Measurements from ENCODE around the gene SERPINI2.

Gene SERPINI2, protein sequence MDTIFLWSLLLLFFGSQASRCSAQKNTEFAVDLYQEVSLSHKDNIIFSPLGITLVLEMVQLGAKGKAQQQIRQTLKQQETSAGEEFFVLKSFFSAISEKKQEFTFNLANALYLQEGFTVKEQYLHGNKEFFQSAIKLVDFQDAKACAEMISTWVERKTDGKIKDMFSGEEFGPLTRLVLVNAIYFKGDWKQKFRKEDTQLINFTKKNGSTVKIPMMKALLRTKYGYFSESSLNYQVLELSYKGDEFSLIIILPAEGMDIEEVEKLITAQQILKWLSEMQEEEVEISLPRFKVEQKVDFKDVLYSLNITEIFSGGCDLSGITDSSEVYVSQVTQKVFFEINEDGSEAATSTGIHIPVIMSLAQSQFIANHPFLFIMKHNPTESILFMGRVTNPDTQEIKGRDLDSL

DNA sequence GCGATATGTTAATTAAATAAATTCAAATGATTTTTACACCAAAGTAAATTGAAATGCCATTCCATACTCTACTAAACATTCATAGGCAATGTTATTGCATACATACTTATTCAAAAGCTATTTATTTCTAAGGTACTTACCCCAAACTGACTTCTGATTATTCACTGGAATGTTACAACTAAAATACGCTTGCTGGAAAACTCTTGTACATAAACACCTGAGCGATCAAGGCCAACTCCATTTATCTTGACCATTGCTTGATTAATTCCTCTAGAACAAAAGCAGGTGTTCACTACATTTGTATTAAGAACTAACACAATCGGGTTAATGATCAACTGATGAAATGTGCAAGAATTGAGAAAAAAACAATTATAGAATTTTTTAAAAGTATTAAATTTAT lies at the start of gene SERPINI2:
TSS of gene SERPINI2 (minus strand) at position 180 of the 400 bp plus-strand sequence. CDS start 2,208 bp downstream, outside the sequence.
- Histone ChIP-seq H3K27ac (ENCODE audit: low read depth, low read length) (no peak within 1 kb of the TSS), H3K9ac (ENCODE audit: low read length) (no peak within 1 kb of the TSS), H3K4me1 (ENCODE audit: insufficient read depth, low read length) (no peaks in the 10 kb centered on the region), H3K27me3 (ENCODE audit: control insufficient read depth in 1 of 2, insufficient read depth in 2 of 2, low read length in 2 of 2) (no peaks in the 10 kb centered on the region), H3K4me3 (ENCODE audit: low read depth in 1 of 2, low read length in 2 of 2) (no peak within 1 kb of the TSS), H3K9me3 (ENCODE audit: low read length) (no peaks in the 10 kb centered on the region), H3K36me3 (ENCODE audit: insufficient read depth, low read length) (no peaks in the 10 kb centered on the region)

DNA sequence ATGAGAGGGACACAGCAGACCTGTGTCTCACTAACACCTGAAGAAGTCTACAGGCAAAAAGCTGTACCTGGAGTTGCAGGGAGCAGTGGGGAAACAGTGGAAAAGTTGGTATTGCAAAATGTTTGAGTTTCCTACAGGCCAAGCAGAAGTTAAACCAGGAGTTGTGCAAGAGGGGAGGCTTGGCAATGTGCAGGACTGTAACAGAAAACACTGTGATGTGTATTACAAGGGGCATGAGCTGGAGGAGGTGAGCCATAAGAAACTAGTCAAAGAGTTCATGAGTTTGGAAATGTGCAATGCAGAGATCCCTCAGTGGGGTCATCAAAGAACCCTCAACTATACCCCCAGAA lies 47.1 kb upstream of the SERPINI2 start:
- H3K9me3 ChIP-seq (ENCODE audit: low read length) = no peaks in the 10 kb centered on the region
- H3K9ac ChIP-seq (ENCODE audit: low read length) = no peak overlapping the region
- no peaks in the 10 kb centered on the region for H3K4me1 ChIP-seq (ENCODE audit: insufficient read depth, low read length)
- H3K27me3 ChIP-seq (ENCODE audit: control insufficient read depth in 1 of 2, insufficient read depth in 2 of 2, low read length in 2 of 2) = no peaks in the 10 kb centered on the region
- no peaks in the 10 kb centered on the region for H3K36me3 ChIP-seq (ENCODE audit: insufficient read depth, low read length)
- no peak overlapping the region for H3K4me3 ChIP-seq (ENCODE audit: low read depth in 1 of 2, low read length in 2 of 2)
- H3K27ac ChIP-seq (ENCODE audit: low read depth, low read length) = no peak overlapping the region

DNA sequence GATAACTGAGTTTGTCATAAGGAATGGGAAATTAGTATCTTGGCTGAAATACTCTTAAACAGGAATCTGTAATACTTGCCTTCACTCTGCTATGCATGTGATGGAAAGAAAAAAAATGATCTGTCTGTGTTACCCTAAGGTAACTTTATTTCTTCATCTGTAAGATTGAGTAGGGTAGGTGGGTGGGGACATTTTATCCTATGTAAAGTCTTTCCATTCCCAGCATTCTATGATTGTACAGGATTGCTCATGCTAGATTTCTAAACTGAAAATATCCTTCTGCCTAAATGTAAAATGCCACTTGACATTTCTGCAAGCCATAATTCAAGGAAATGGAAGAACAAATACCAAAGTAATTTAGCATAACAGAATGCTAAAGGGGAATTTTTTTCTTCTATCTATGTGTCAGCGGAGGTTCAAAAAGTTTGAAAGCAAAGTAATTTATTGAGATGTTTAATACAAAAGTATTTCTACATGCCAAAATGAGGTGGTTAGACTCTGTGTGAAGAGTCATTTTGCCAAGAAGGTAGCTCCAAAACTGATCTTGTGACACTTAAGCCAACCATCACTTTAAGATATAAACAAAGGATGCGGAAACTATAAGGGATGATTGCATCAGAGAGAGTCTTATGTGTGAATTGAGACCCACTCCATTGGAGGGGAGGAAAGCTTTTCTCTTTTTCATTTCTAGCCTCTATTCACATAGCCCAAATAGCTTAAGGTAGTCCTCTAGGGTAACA lies 46.6 kb upstream of the SERPINI2 start:
- H3K27me3 ChIP-seq (ENCODE audit: control insufficient read depth in 1 of 2, insufficient read depth in 2 of 2, low read length in 2 of 2) = no peaks in the 10 kb centered on the region
- H3K4me1 ChIP-seq (ENCODE audit: insufficient read depth, low read length) = no peaks in the 10 kb centered on the region
- no peaks in the 10 kb centered on the region for H3K36me3 ChIP-seq (ENCODE audit: insufficient read depth, low read length)
- no peaks in the 10 kb centered on the region for H3K9me3 ChIP-seq (ENCODE audit: low read length)
- H3K9ac ChIP-seq (ENCODE audit: low read length) = no peak overlapping the region
- H3K27ac ChIP-seq (ENCODE audit: low read depth, low read length) = no peak overlapping the region
- H3K4me3 ChIP-seq (ENCODE audit: low read depth in 1 of 2, low read length in 2 of 2) = no peak overlapping the region

DNA sequence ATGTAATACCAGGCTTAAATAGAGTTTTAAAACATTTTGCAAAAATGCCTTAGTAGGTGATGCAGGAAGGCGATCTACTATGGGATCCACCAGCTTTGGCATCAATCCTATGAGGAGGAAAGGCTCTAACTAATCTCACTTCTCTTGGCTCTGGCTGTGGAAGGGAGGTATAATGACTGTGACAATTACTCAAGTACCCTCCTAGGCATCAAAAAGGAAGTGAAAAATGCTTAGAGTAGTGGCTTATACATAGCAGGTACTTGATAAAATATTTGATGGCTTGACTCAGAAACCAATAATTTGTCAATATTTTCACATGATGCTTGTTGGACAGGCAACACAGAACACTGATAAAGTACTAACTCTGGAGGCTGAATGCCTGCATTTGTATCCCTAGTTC lies 34.1 kb upstream of the SERPINI2 start:
- Histone ChIP-seq H3K27me3 (ENCODE audit: control insufficient read depth in 1 of 2, insufficient read depth in 2 of 2, low read length in 2 of 2) (no peaks in the 10 kb centered on the region), H3K9ac (ENCODE audit: low read length) (no peak overlapping the region), H3K4me3 (ENCODE audit: low read depth in 1 of 2, low read length in 2 of 2) (no peak overlapping the region), H3K36me3 (ENCODE audit: insufficient read depth, low read length) (no peaks in the 10 kb centered on the region), H3K9me3 (ENCODE audit: low read length) (no peaks in the 10 kb centered on the region), H3K4me1 (ENCODE audit: insufficient read depth, low read length) (no peaks in the 10 kb centered on the region), H3K27ac (ENCODE audit: low read depth, low read length) (no peak overlapping the region)

DNA sequence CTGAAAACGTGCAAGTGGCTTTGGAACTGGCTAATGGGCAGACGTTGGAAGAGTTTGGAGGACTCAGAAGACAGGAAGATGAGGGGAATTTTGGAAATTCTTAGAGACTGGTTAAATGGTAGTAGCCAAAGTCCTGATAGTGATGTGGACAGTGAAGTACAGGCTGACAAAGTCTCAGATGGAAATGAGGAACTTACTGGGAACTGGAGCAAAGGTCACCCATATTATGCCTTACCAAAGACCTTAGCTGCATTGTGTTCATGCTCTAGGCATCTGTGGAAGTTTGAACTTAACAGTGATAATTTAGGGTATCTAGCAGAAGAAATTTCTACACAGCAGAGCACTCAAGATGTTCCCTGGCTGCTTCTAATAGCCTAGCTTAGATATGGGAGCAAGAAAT lies 28.6 kb upstream of the SERPINI2 start:
- Histone ChIP-seq H3K4me3 (ENCODE audit: low read depth in 1 of 2, low read length in 2 of 2) (no peak overlapping the region), H3K4me1 (ENCODE audit: insufficient read depth, low read length) (no peaks in the 10 kb centered on the region), H3K9me3 (ENCODE audit: low read length) (no peaks in the 10 kb centered on the region)

DNA sequence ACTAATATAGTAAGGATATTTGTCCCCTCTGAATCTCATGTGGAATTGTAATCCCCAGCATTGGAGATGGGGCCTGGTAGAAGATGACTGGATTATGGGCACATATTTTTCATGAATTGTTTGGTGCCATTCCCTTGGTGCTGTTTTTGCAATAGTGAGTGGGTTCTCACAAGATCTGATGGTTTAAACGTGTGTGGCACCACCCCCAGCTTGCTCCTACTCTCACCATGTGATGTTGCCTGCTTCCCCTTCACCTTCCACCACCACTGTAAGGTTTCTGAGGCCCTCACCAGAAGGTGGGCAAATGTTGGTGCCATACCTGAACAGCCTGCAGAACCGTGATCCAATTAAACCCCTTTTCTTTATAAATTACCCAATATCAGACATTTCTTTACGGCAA lies 28.1 kb upstream of the SERPINI2 start:
- Histone ChIP-seq H3K4me1 (ENCODE audit: insufficient read depth, low read length) (no peaks in the 10 kb centered on the region), H3K27me3 (ENCODE audit: control insufficient read depth in 1 of 2, insufficient read depth in 2 of 2, low read length in 2 of 2) (no peaks in the 10 kb centered on the region), H3K9me3 (ENCODE audit: low read length) (no peaks in the 10 kb centered on the region), H3K9ac (ENCODE audit: low read length) (no peak overlapping the region), H3K36me3 (ENCODE audit: insufficient read depth, low read length) (no peaks in the 10 kb centered on the region), H3K27ac (ENCODE audit: low read depth, low read length) (no peak overlapping the region), H3K4me3 (ENCODE audit: low read depth in 1 of 2, low read length in 2 of 2) (no peak overlapping the region)

More for the DNA sequence above, 28.6 kb upstream of the SERPINI2 start:
- Histone ChIP-seq H3K36me3 (ENCODE audit: insufficient read depth, low read length) (no peaks in the 10 kb centered on the region), H3K27me3 (ENCODE audit: control insufficient read depth in 1 of 2, insufficient read depth in 2 of 2, low read length in 2 of 2) (no peaks in the 10 kb centered on the region), H3K9ac (ENCODE audit: low read length) (no peak overlapping the region), H3K27ac (ENCODE audit: low read depth, low read length) (no peak overlapping the region)

DNA sequence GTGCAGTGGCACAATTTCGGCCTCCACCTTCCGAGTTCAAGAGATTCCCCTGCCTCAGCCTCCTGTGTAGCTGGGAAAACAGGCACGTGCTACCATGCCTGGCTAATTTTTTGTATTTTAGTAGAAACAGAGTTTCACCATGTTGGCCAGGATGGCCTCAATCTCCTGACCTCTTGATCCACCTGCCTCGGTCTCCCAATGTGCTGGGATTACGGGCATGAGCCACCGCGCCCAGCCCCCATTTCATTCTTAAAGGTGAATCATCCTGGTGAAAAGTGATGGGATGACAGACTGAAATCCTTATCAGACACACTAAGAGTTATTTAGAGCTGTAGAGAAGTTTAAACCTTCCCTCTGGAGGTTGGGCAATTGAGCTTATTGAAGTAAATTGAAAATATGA lies 24.1 kb upstream of the SERPINI2 start:
- Histone ChIP-seq H3K9ac (ENCODE audit: low read length) (no peak overlapping the region), H3K9me3 (ENCODE audit: low read length) (no peaks in the 10 kb centered on the region), H3K36me3 (ENCODE audit: insufficient read depth, low read length) (no peaks in the 10 kb centered on the region), H3K4me3 (ENCODE audit: low read depth in 1 of 2, low read length in 2 of 2) (no peak overlapping the region), H3K4me1 (ENCODE audit: insufficient read depth, low read length) (no peaks in the 10 kb centered on the region), H3K27ac (ENCODE audit: low read depth, low read length) (no peak overlapping the region), H3K27me3 (ENCODE audit: control insufficient read depth in 1 of 2, insufficient read depth in 2 of 2, low read length in 2 of 2) (no peaks in the 10 kb centered on the region)

DNA sequence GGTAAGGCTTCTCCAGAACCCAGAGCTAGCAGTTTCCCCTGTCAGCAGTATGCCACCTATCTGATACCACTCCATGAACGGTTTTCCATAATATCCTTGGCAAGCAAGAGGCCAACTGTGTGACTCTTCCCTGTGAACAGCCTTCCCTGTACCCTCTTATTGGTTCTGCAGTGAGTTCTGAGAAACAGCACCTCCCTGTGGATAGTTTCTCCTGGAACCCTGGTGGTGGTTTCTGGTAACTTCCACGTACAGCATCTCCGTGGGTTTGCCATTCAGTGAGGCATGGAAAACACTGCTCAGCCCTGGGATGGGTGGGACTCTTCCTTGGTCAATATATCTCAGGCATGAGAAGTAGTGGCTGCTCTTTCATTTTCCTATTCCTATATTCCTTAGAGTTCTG lies 19.4 kb upstream of the SERPINI2 start:
- no peaks in the 10 kb centered on the region for H3K36me3 ChIP-seq (ENCODE audit: insufficient read depth, low read length)
- no peak overlapping the region for H3K27ac ChIP-seq (ENCODE audit: low read depth, low read length)
- H3K9ac ChIP-seq (ENCODE audit: low read length) = no peak overlapping the region
- H3K27me3 ChIP-seq (ENCODE audit: control insufficient read depth in 1 of 2, insufficient read depth in 2 of 2, low read length in 2 of 2) = no peaks in the 10 kb centered on the region
- no peak overlapping the region for H3K4me3 ChIP-seq (ENCODE audit: low read depth in 1 of 2, low read length in 2 of 2)
- no peaks in the 10 kb centered on the region for H3K9me3 ChIP-seq (ENCODE audit: low read length)
- H3K4me1 ChIP-seq (ENCODE audit: insufficient read depth, low read length) = no peaks in the 10 kb centered on the region

DNA sequence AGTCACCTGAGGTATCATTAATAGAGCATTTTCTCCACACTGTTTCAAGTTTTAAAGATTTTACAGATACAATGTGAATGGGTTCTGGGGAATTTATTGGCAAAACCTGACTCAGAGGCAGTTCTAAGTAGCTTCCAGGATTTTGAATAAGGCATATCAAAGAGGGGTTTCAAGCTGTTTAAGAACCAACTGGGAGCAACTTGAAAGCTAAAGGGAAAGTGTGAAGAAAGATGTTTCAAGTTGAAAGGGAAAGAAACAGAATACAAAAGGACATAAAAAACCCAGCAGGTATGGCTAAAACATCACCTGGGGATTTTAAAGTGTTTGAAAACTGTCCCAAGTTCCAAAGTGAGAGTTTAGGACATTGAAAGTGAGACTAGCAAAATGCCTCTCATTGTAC lies 17.8 kb upstream of the SERPINI2 start:
- H3K36me3 ChIP-seq (ENCODE audit: insufficient read depth, low read length) = no peaks in the 10 kb centered on the region
- H3K27ac ChIP-seq (ENCODE audit: low read depth, low read length) = no peak overlapping the region
- H3K4me3 ChIP-seq (ENCODE audit: low read depth in 1 of 2, low read length in 2 of 2) = no peak overlapping the region
- H3K9ac ChIP-seq (ENCODE audit: low read length) = no peak overlapping the region
- no peaks in the 10 kb centered on the region for H3K4me1 ChIP-seq (ENCODE audit: insufficient read depth, low read length)
- no peaks in the 10 kb centered on the region for H3K27me3 ChIP-seq (ENCODE audit: control insufficient read depth in 1 of 2, insufficient read depth in 2 of 2, low read length in 2 of 2)
- no peaks in the 10 kb centered on the region for H3K9me3 ChIP-seq (ENCODE audit: low read length)

DNA sequence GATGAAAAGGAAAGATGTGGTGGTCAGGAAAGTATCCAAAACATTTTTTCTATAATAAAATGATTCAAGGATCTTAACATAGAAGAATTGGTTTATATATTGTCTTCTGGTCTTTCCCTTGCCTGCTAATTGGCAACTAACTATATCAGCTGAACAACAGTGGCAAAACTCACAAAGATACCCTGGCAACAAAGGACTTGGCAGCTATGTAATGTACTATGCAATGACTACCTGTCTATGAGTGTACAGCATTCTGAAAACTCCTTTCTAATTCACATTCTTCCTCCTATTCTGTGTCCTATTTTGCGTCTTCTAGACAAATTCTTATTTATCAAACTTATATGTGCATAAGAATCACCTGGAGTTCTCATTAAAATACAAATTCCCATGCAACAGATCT lies 15.7 kb upstream of the SERPINI2 start:
- Histone ChIP-seq H3K36me3 (ENCODE audit: insufficient read depth, low read length) (no peaks in the 10 kb centered on the region), H3K4me1 (ENCODE audit: insufficient read depth, low read length) (no peaks in the 10 kb centered on the region), H3K9ac (ENCODE audit: low read length) (no peak overlapping the region), H3K9me3 (ENCODE audit: low read length) (no peaks in the 10 kb centered on the region), H3K4me3 (ENCODE audit: low read depth in 1 of 2, low read length in 2 of 2) (no peak overlapping the region), H3K27ac (ENCODE audit: low read depth, low read length) (no peak overlapping the region), H3K27me3 (ENCODE audit: control insufficient read depth in 1 of 2, insufficient read depth in 2 of 2, low read length in 2 of 2) (no peaks in the 10 kb centered on the region)

DNA sequence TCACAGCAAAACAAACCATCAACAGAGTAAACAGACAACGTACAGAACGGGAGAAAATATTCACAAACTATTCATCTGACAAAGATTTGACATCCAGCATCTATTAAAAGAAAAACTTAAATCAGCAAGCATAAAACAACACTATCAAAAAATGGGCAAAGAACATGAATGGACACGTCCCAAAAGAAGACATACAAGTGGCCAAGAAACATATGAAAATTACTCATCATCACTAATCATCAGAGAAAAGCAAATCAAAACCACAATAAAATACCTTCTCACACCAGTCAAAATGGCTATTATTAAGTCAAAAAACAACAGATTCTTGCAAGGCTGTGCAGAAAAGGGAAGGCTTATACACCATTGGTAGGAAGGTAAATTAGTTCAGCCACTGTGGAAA lies 13.7 kb upstream of the SERPINI2 start:
- Histone ChIP-seq H3K9ac (ENCODE audit: low read length) (no peak overlapping the region), H3K9me3 (ENCODE audit: low read length) (no peaks in the 10 kb centered on the region), H3K4me1 (ENCODE audit: insufficient read depth, low read length) (no peaks in the 10 kb centered on the region), H3K4me3 (ENCODE audit: low read depth in 1 of 2, low read length in 2 of 2) (no peak overlapping the region), H3K27ac (ENCODE audit: low read depth, low read length) (no peak overlapping the region), H3K36me3 (ENCODE audit: insufficient read depth, low read length) (no peaks in the 10 kb centered on the region), H3K27me3 (ENCODE audit: control insufficient read depth in 1 of 2, insufficient read depth in 2 of 2, low read length in 2 of 2) (no peaks in the 10 kb centered on the region)

DNA sequence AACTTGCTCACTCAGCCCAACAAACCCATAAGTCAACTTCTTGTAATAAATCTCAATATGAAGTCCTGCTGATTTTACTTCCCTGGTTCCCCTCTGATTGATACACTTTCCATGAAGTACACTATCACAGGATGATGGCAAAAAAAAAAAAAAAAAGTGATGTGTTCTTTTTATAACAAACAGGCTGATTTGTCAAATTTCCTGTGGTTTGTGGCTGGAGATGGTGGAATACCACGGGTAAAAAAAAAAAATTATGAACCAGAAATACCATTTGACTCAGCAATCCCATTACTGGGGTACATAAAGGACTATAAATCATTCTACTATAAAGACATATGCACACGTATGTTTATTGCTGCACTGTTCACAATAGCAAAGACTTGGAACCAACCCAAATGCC lies 10.7 kb upstream of the SERPINI2 start:
- H3K9me3 ChIP-seq (ENCODE audit: low read length) = no peaks in the 10 kb centered on the region
- H3K4me1 ChIP-seq (ENCODE audit: insufficient read depth, low read length) = no peaks in the 10 kb centered on the region
- H3K36me3 ChIP-seq (ENCODE audit: insufficient read depth, low read length) = no peaks in the 10 kb centered on the region
- H3K4me3 ChIP-seq (ENCODE audit: low read depth in 1 of 2, low read length in 2 of 2) = no peak overlapping the region
- H3K9ac ChIP-seq (ENCODE audit: low read length) = no peak overlapping the region
- no peak overlapping the region for H3K27ac ChIP-seq (ENCODE audit: low read depth, low read length)
- no peaks in the 10 kb centered on the region for H3K27me3 ChIP-seq (ENCODE audit: control insufficient read depth in 1 of 2, insufficient read depth in 2 of 2, low read length in 2 of 2)

Data from muscle layer of colon (tissue), 2 donors.